NCI-H2171 (cell line): ENCODE results near the gene RXFP2.

Experiments used
- DNase-seq: peaks from one replicate; lab custom pipeline; 2025; lab: John Stamatoyannopoulos, UW

Gene RXFP2

GRCh38 chr13:31768351-31768750 is 29.0 kb downstream of the RXFP2 start:
- DNase-seq, result no peak

DNA sequence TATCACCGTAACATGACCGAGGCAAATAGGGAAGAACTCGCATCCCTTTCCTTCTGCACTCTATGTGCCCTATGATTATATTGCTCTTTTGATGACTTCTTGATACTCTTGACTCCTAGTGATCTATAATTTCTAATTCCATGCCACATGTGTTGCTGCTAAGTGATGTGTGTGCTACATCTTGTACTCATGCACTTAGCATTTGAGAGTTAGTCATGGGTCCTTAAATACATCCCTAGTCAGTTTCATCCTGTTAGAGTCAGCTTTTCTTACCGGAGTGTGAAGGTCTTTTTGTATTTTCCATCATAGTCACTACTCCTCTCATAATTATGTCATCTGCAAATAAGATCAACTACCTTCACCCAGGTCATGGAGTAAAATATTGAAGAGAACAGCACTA is 30.2 kb downstream of the RXFP2 start:
- no peak for DNase-seq

DNA sequence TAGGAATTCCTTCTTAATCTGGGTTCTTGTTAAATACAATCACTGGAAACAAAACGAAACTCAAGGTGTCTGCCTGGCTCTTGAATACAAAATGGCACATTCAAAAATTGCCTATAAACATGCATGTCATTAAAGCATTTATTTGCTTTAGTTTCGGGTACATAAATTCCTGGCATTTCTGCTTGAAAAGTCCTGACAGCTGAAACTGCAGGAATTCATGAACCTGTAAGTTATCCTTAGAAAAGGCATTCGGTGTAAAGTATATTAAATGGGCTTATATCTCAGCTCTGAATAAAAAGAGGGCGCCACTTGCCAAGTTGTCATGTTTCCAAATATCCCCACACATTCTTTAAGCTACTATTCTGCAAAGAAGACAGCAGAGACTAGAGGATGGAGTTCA is 32.9 kb downstream of the RXFP2 start:
- no peak for DNase-seq

- DNase-seq, result no peak
These were observed 34.2 kb downstream of the RXFP2 start for GRCh38 chr13:31773538-31773937.

DNA sequence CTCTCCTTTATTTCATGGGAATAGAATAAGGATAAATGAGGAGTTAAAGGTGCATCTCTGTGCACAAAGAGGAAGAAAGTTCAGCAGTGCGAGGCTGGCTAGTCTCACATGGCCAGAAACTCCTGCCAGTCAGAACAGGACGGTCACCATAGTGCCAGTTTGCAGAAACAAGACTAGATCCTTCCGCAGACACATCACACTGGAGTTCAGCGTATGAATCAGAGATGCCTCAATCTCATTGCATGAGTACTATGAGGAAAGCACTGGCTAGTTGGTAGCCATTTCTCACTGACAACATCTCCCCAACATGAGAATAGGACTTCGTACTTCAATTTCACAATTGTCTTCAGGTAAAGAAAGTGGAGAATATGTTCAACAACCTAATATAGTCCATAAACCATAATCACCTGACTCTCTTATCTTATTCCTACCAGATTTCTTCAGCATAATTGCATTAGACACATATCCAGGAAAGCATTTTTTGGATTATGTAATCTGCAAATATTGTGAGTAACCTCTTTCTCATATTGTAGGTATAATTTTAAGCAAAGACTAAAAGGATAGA is 34.9 kb downstream of the RXFP2 start:
- DNase-seq, result no peak

GRCh38 chr13:31775148-31775547 is 35.8 kb downstream of the RXFP2 start:
- DNase-seq, result no peak

DNA sequence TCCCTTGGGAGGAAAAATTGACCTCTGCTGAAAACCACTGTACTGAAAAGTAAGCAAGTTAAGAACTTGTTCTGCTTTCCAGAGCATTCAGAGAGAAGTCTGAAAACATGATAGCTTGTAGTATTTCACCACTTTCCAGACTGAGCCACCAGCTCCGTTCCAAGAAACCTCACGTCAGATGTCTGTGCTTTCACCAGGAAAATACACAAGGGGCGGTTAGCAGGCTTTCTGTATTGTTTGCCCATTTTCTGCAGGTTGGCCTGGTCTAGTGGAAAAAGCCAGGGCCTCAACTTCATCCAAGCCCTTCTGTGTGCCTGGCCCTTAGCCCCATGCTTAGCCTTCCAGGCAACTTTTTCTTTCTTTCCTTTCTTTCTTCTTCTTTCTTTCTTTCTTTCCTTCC is 36.4 kb downstream of the RXFP2 start:
- no peak for DNase-seq

GRCh38 chr13:31781064-31781463 is 41.7 kb downstream of the RXFP2 start:
- DNase-seq, result no peak

- DNase-seq, result no peak
These were observed 46.7 kb downstream of the RXFP2 start for GRCh38 chr13:31786011-31786410.

GRCh38 chr13:31790992-31791391 is 51.7 kb downstream of the RXFP2 start:
- DNase-seq, result no peak

DNA sequence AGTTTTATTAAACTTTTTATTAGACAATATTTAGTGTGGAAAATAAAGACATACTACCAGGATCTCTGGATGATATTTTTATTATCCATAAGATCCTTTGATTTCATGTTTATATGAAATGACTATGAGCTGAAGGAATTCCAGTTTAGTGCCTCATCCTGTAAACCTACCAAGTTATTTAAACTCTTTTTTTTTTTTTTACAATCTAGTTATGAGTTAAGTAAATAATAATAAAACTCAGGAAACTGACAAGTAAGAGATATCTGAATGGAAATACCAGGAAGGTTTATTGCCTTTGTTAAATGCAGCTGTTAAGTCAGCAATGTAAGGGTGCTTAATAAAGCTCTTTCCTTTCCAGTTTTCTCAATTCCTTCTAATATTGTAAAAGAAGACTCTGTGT is 53.9 kb downstream of the RXFP2 start:
- no peak for DNase-seq

- DNase-seq, result no peak
These were observed 55.1 kb downstream of the RXFP2 start for GRCh38 chr13:31794452-31794851.

- no peak for DNase-seq
These were observed 57.9 kb downstream of the RXFP2 start for GRCh38 chr13:31797154-31797775.

GRCh38 chr13:31798189-31798588 is 58.9 kb downstream of the RXFP2 start:
- DNase-seq, result no peak

- no peak for DNase-seq
These were observed 61.8 kb downstream of the RXFP2 start for GRCh38 chr13:31801088-31801487.

GRCh38 chr13:31803311-31803710 is 64.0 kb downstream of the RXFP2 start:
- no peak for DNase-seq

- no peak for DNase-seq
These were observed 66.5 kb downstream of the RXFP2 start for GRCh38 chr13:31805841-31806240.

GRCh38 chr13:31807090-31807541 is 67.8 kb downstream of the RXFP2 start:
- DNase-seq, result no peak

DNA sequence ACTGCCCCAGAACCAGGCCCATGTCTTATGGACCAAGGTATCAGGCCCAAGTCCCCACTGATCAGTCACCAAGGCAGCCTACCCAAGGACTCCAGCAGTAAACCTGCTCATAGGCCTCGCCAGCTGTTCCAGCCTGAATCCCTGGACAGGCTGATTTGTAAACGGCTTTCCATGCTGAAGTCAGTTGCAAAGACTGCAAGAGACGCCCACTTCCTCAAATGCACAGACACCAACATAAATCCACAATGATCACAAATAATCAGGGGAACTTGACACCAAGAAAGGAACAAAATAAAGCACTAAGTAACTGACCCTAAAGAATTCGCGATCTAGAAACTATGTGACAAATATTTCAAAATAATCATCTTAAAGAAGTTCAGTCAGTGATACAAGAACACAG is 75.2 kb downstream of the RXFP2 start:
- DNase-seq, result no peak

DNA sequence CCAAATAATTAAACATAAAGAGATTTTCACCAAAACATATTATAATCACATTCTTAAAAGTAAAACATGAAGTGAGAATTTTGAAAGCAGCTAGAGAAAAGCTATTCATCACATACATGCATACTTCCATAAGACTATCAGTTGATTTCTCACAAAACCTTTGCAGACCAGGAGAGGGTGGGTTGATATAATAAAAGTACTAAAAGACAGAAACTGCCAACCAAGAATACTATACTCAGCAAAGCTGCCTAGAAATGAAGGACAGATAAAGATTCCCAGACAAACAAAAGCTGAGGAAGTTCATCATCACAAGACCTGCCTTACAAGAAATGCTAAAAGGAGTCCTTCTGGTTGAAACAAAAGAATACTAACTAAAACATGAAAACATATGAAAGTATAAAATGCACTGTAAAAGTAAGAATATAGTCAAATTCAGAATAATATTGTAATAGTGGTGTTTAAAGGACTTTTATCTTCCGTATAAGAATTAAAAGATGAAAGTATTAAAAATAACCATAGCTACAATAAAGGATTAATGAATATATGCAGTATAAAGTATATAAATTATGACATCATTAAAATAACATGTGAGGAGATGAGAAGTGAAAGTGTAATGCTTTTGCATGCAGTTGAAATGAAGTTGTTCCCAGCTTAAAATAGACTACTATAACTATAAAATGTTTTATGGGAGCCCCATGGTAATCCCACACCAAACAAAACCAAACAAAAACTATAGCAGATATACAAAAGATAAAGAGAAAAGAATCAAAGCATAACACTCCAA is 76.2 kb downstream of the RXFP2 start:
- DNase-seq, result no peak

DNA sequence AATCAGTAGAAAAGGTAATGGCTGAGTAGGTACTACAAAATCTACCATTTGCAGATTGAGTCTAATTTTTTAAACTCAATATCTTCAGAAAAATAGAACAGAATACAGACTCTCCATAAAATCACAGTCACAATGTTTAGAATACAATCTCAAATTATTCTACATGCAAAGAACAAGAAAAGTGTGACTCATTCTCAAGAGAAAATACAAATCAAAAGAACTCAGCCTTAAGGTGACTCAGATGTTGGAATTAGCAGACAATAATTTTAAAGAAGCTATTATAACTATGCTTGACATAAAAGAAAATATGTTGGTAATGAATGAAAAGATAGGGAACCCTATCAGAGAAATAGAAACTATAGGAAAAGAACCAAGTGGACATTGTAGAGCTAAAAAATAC is 78.9 kb downstream of the RXFP2 start:
- DNase-seq, result no peak

DNA sequence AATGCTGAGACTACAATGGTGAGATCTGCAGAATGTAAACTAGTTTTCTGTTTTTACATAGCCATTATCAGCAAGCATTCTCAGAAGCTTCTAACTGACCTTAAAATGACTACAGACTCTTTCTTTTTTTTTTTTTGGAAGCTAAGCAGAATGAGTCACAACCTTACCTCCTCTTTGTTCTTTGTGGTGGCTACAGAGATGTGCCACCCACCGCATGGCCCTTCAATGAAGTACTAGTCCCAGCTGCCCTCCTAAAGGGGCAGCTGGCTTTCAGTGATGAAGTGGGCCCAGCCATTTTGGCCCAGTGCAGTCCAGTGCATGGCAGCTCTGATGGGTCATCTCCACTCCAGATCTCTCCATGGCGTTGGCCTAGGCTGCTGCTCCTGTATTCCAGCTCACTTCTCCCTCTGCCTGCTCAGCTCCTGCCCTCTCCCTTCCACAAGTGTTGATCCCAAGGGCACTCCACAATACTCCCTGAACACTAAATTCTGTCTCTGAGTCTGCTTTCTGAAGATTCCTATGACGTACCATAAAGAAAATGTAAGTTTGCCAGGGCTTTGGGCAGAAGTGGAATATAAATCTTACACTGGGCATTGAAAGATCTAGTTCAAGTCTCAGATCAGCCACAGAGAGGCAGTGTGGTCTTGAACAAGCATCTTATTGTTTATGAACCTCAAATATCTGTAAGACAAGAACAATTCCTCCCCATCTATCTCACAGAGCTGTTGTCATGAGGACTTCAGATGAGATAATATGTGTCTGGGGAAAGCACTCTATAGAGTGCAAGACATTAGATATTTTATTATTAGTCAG is 85.6 kb downstream of the RXFP2 start:
- no peak for DNase-seq

DNA sequence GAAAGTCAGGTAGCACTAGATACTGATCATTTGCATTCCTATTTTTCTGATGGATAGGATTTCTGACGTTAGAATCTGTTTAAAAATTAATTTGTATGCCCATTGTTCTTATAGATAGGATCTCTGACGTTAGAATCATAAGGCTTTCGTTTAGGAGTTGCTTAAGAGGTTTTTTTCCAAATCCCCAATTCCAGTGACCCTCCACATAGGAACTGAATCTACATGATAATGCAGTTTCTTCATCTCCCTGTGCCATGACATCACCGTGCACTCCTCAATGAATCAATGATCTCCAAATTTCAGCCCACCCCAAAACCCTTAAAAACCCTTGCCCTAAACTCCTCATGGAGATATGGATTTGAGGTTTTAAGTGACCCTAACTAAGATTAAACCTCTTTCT is 87.2 kb downstream of the RXFP2 start:
- no peak for DNase-seq
